Stimulated activated CD8-positive, alpha-beta memory T cell treated with anti-CD3 and anti-CD28 coated beads, Interleukin-15, amount 100 ng/mL, for 48 hours (primary cell): Measurements from ENCODE around the gene PLEKHD1.

Experiments used
- DNase-seq, 2 donors: peaks; one replicate each; pipeline ENCODE4 v3.0.0-alpha.2; 2020; ENCODE audit warnings: low read depth in 2 of 2

The PLEKHD1 gene

DNA sequence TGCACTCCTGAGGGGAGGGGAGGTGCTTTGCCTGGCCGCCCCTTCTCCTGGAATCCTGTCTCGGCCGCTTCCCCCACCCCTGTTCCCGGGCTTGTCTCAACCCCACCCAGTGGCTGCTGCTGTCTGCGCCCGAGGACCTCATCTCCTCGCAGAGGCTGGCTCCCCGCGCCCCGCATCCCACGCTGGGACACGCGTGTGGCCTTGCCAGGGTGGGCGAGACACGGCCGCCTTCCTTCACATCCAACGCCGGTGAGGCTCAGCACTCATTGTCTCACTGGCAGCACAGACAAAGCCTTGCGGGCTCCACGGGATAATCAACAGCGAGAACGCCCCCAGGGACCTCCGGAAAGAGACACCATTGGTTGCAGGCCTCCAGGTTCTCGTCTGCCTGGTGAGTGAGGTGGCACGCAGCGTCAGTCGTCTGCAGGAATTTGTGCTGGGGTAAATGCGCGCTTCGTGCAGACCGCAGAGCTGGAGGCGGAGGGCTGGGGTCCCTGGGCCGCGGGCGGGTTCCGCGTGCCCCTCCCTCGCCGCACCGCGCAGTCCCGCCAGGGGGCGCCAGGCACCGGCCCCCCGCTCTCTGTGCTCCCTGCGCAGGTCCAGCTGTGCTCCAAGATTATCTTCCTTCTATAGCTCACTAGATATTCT, 63.3 kb downstream of the PLEKHD1 start:
- no peak for DNase-seq

DNA sequence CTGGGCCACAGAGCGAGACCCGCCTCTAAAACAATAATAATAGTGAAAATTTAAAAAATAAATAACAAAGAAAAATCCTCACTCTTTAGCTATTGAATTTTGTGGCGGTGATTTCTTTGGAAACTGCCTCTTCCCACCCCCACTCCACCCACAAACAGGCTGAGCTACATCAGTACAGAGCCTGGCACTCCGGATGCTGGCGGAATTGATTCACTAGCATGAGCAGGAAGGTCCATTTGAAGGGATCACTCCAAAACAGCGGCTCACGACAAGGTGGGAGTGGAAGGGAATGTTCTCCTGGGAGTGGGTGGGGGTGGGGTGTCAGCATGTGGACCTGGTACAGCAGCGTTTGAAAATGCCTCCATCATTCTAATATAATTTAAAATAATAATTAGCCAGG, 64.0 kb downstream of the PLEKHD1 start:
- no peak for DNase-seq

DNA sequence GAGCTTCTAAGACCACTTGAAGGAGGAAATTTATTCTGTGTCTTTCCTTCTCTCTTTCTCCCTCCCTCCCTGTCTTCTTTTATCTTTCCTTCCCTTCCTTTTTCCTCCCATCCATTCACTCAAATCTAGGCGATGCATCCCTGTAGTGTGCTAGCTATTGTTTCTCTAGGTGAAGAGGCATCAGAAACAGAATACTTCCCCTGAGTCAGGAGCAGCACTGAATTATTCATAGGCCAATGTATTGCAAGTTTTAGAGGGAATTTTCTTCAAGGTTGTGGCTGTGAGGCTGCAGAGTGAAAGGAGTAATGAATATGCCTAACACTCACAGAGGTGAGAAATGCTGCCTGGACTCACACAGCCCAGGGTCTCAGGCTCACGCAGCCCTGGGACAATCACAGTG, 67.0 kb downstream of the PLEKHD1 start:
- DNase-seq, result no peak

DNA sequence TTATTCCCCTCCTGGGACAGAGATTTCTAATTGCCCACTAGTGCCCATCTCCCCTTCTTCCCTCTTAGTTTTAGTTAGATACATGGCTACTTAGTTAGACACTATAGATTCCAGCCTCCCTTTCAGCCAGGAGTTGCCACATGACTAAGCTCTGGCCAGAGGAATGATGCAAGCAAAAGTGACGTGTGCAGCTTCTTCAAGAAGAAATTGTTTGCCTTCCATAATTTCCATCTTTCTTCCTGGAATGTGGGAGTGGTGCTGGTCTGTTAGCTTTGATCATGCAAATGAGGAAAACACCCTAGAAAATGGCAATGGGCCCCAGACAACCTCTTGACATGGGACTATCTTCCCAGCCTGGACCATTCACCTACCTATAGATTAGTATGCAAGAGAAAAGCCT, 68.7 kb downstream of the PLEKHD1 start:
- no peak for DNase-seq

DNA sequence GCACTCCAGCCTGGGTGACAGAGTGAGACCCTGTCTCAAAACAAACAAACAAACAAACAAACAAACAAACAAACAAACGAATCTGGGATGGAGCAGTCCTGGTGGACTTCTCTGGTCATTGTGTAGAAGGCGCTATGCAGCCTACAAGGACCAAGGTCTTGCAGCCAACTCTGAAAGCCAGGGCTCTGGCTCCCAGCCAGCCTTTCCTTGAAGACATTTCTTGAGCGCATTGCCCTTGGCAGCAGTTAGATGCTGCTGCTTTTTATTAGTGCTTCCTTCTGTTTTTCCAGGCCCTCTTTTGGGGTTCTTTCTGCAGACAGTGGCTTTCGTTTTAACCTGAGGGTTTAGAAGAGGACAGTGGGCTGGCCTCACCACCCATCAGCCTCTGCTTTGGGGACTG, 70.0 kb downstream of the PLEKHD1 start:
- DNase-seq, result no peak

DNA sequence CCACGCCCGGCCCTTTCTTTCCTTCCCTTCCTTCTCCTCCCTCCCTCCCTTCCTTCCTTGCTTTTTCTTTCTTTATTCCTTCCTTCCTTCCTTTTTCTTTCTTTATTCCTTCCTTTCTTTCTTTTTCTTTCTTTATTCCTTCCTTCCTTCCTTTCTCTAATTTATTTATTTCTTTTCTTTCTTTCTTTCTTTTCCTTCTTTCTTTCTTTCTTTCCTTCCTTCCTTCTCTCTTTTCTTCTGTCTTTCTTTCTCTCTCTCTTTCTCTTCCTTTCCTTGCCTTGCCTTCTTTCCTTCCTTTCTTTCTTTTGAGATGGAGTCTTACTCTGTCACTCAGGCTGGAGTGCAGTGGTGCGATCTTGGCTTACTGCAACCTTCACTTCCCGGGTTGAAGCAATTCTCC, 74.2 kb downstream of the PLEKHD1 start:
- DNase-seq, result no peak

DNA sequence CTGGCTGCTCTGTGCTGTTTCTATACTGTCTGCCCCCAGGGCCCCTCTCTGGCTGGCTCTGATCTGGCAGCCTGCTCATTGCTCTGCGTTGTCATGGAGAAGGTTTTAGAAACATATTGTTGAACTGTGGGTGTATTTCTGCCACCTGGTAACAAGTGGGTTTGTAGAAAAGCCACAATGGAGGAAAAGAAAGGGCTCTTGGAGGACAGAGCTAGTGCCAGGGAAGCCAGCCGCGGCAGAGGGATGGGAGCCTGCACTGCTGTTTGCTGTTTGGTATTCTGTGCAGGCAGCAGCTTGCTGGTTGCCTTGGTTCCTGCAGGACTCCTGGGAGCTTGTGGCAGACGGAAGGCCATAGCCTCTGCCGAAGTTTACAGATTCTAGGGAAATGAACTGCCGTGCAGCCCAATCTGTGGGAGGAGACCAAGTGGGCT, 75.1 kb downstream of the PLEKHD1 start:
- no peak for DNase-seq

DNA sequence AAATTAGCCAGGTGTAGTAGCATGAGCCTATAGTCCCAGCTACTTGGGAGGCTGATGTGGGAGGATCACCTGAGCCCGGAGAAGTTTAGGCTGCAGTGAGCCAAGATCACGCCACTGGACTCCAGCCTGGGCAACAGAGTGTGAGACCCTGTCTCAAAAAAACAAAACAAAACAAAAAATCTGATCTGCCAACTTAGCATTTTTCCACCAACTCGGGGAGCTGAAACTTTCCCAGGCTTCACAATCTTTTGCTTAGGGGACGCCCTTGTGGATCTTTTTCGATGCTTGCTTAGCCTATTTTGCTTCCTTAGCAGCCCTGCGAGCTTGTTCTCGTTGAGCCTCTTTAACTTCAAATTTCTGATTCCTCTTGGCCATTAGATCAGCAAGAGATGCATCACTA, 76.3 kb downstream of the PLEKHD1 start:
- no peak for DNase-seq

DNA sequence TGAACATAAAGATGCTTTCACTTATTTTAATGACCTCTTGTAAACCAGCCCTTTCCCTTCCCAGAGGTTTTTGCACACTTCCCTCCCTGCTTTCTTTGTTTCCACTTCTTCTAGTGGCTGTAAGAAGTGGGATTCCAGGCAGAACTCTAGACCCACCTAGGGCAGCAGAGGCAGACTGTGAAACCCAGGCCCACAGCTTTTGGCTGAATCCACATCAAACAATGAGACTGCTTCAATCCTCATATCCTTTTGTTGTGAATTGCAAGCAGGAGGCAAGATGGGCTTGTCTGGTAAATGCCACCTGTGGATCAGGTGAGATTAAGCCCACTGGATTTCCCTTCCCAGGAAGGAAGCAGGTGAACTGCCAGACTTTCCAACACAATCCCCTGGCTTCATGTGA, 77.4 kb downstream of the PLEKHD1 start:
- DNase-seq, result no peak

DNA sequence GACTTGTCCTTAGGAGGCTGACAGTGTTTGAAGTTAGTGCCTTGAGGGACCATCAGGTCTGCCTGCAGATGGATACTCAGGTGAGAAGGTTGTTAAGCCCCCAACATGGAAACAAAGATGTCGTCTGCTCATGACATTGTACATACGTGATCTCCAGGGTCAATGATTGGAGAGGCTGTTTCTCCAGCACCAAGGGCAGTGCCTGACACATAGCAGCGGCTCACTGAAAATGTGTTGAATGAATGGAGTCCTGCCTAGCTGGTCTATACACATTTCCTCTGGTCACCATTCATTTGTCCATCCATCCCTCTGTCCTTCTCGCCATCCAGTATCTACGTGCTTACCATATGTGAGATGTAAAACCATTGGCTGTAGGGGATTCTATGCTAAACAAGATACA, 83.0 kb downstream of the PLEKHD1 start:
- no peak for DNase-seq

DNA sequence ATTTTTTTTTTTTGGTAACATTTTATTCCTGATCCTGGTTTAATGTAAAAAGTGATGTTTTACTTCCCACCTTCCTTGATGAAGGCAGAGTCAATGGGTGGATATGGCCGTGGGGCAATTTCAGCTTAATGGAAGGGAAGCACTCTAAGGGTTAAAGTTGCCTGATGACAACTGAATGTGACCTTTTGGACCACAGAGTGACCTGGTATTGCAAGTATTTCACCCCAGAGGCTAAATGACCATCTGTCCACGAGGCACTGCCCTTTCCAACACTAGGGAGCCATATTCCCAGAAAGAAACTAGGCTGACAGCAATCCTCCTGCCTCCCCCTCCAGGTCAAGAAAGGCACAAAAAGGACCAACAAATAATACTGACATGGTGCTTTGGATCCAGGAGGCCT, 85.3 kb downstream of the PLEKHD1 start:
- no peak for DNase-seq

DNA sequence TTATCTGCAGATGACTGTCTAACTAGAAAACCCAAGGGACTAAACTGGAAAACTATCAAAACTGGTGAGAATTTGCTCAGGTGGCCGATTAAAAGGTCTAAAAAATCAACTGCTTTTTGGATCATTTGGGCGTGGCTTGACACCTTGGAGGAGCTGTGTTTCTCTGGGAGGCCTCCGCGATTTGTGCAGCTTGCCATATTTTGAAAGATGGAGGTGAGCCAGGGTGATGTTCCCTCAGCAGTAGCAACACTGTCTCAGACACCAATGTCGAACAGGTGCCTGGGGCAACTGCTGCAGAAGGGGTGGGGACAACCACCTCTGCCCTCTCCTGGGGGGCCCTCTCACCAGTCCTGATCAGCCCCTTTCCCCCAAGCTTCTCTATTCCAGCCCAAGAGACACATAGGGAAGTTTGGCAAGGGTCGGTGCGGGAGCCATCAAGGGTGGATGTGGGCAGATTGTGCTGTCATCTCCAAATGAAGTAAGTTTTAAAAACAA, 86.4 kb downstream of the PLEKHD1 start:
- no peak for DNase-seq

DNA sequence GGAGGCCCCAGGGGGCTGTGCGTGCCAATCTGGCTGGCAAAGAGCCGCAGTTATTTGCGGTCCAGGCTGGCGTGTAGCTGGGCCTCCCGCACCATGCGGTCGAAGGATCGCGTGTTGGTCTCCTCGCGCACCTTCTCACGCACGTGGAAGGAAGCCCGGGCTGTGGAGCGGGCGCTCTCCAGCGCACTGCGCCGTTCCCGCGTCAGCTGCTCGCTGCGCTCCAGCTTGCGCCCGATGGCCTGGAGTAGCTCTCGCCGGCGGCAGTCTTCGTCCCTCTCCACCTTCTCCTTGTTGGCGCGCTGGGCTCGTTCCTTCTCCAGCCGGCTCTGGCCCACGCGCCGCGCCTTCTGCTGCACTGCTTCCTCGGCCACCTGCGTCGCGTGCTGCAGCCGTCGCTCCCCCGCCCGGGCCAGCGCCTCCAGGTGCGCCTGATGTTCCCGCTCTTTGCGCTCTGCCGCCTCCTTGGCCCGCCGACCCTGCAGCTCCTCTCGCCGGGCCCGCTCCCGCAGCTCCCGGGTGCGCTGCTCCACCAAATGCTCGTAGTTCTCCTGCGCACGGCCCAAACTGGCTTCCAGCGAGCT, 87.0 kb downstream of the PLEKHD1 start:
- no peak for DNase-seq

DNA sequence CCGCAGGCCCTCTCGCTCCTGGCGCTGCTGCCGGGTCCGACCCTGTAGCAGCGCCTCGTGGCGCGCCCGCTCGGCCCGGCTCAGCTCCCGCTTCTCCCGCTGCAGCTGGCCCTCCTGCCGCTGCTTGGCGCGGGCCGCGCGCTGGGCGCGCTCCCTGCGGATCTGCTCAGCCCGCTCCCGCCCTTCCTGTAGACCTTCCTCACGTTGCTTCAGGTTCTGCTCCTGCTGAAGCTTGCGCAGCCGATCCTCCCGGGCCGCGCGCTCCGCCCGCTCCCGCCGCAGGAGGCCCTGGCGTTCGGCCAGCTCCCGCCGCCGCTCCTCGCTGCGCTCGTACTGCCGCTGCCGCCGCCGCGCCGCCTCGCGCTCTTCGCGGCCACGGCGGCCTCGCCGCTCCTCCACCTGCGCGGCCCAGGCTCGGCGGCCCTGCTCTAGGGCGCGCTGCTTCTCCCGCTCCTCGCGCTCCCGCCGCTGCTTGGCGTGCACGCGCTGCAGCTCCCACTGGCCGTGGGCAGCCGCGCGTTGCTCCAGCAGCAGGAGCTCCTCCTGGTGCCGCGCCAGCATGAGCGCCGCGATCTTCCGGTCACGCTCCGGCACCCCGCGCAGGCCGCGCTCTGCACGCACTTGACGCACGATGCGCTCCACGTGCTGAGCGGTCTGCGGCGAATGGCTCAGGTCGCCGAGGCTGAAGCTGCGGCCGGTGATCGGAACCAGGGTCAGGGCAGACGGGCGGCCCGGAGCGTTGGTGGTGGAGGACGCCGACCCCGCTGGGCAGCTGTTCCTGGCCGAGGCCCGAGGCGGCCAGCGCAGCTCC, 87.7 kb downstream of the PLEKHD1 start:
- DNase-seq, result no peak

DNA sequence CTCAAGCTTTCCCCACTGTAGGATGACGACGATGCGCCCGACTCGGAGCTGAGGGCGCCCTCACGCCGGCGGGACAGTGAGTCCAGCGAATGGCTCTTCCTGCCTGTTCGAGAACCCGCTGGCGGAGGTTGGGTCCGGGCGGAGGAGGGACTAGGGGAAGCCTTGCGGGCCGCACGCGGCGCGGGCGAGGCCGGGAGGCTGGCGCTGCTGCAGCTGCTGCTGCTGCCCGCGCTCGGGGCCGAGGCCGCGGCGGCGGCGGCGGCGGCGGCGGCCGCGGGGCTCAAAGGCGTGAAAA, 88.3 kb downstream of the PLEKHD1 start:
- no peak for DNase-seq

DNA sequence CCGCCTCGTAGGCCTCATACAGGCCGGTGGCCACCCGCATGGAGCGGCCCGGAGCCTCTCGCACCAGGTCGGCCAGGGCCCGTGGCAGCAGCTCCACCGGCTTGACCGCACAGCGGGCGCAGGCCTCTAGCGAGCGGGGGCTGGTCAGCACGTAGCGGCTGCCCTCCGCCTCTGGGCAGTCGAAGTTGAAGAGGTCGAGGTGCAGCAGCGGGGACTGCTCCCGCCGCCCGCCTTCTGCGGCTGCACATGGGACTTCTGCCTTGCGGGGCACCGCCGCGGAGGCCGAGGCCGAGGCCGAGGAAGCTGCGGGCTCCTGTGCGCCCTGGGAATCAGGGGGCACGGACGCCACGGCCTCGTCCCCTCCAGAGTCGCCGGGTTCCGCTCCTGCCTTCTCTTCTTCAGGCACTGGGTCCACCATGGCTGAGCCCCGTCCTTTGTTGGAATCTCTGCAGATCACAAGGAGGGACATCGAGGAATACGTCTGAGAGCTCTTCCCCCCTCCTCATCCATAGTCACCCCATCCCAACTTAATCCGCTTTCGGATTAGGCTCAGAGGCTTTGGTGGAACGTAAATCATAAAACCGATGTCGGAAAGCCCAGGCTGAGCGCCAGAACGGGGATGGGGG, 88.8 kb downstream of the PLEKHD1 start:
- DNase-seq, result no peak

DNA sequence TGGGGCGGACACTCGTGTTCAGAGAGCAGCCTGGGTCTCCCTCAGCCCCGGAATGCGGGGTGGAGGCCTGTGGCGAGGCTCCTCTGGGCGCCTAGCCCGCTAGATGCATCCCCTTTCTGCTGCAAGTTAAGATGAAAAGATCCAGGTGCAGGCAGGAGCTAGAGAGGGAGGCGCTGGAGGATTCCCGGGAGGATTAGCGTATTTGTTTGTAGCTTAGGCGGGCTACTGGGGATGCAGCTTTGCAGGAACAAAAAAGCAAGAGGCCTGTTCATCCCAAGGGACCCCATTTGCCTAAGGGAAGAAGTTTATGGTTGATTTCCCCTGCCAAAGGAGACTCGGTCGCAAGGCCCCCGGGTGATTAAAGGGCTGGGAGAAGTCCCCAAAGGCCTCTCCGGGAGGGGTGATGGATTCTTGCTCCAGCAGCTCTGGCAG, 89.3 kb downstream of the PLEKHD1 start:
- no peak for DNase-seq

DNA sequence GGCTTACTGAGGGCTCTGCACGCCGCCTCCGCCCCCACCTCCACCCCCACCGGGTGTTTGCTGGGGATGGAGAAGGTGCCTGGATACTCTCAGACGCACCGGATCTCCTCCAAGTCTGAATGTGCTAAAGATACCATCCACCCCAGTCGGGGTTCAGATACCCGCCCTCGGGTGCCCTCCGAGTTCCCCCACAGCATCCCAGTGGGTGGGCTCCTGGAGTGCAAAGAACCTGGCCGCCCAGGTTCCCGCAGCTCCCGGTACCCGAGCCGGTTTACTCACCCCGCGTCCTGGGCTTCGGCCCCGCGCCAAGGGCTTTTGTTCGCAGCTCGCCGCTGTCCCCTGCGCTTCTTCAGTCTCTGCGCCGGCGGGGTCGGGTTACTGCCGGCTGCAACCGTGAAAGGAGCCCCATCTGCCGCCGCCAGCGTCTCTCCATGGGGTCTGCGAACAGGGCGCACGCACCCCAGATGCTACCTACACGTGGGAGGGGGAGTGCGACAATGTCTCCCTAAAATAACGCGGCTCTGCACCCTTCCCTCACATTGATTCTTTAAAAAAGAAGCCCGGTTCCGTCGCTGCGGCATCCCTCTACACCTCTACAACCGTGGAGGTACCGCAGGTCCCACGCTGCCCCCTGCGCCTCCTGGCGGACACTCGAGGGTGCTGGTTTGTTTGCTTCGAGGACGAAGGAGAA, 89.9 kb downstream of the PLEKHD1 start, which contains the start of gene CCDC177:
CCDC177 (minus strand) TSS at position 609 of the 691 bp plus-strand sequence. CDS start 1,249 bp downstream, outside the sequence.
- peak; percentile 49 to 54 for DNase-seq

DNA sequence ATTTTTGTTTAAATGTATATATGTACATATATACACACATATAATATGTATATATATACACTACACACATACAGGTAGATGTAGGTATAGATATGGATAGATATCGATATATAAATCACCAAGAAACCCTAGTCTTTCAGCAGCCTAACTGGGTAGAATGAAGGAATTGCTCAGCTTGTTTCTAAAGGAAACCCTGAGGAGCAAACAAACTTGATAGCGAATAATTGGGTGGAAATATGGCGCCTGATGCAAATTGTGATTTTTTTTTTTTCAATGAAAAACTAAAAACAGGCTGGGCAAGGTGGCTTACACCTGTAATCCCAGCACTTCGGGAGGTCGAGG, 90.4 kb downstream of the PLEKHD1 start:
- DNase-seq, result no peak

DNA sequence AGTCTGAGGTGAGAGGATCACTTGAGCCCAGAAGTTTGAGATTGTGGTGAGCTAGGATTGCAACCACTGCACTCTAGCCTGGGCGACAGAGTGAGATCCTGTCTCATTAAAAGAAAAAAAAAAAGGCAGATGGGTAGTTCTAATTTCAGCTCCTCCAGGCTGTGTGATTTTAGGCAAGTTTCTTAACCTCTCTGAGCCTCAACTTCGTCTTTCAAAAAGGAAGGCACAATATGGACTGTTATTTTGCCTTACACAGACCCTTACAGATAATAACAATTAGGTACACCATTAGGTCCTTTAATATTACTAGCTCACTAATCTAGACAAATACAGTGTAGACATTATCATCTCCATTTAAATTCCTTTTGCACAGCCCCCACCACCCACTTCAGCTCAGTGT, 94.9 kb downstream of the PLEKHD1 start:
- no peak for DNase-seq

DNA sequence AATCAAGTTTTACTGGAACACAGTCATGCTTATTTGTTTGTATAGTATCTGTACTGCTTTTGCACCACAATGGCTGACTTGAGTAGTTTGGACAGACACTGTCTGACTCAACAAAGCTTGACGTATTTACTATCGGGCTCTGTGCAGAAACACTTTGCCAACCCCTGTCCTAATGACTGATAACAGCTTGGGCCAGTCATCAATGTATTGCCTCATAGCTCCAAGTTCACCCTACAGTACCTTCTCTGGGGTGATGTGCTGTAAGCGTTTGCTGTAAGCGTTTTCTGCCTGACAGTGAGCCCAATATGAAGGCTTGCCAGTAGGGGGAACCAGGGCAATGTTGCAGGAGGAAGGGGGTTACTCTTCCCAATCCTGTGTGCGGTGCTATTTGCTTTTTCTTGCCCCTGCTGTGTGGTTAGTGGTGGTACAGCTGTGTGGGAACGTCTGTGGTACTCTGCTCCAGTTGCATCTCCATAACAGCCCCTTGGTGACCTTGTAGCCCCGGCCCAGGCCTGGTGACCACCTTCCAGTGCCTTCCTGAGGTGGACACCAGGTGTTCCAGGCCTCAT, 95.6 kb downstream of the PLEKHD1 start:
- no peak for DNase-seq
